Measurements from ENCODE around the gene ZNF296.

ZNF296 gene

GRCh38 chr19:45118106-45118505 lies 41.8 kb upstream of the ZNF296 start:
- TF ChIP-seq CTCF (conservative IDR thresholded peaks at IDR 0.05; ENCODE audit: low read depth, low read length), result no peak
- H3K4me3 ChIP-seq (ENCODE audit: low read depth, low read length), result no peak overlapping the region
- DNase-seq (ENCODE audit: low read depth), result no peak

GRCh38 chr19:45117671-45118070 lies 41.4 kb upstream of the ZNF296 start:
- no peak overlapping the region for H3K4me3 ChIP-seq (ENCODE audit: low read depth, low read length)
- no peak for TF ChIP-seq CTCF (conservative IDR thresholded peaks at IDR 0.05; ENCODE audit: low read depth, low read length)
- no peak for DNase-seq (ENCODE audit: low read depth)

- no peak for TF ChIP-seq CTCF (conservative IDR thresholded peaks at IDR 0.05; ENCODE audit: low read depth, low read length)
Observed at GRCh38 chr19:45117167-45117594, 40.9 kb upstream of the ZNF296 start.

GRCh38 chr19:45115809-45116615 lies 39.7 kb upstream of the ZNF296 start:
- no peak for DNase-seq (ENCODE audit: low read depth)
- TF ChIP-seq CTCF (conservative IDR thresholded peaks at IDR 0.05; ENCODE audit: low read depth, low read length), result no peak
- no peak overlapping the region for H3K4me3 ChIP-seq (ENCODE audit: low read depth, low read length)

More at GRCh38 chr19:45117167-45117594, 40.9 kb upstream of the ZNF296 start:
- H3K4me3 ChIP-seq (ENCODE audit: low read depth, low read length), result no peak overlapping the region
- DNase-seq (ENCODE audit: low read depth), result peak; percentile 26

GRCh38 chr19:45114116-45114515 lies 37.8 kb upstream of the ZNF296 start:
- H3K4me3 ChIP-seq (ENCODE audit: low read depth, low read length), result no peak overlapping the region
- no peak for DNase-seq (ENCODE audit: low read depth)
- TF ChIP-seq CTCF (conservative IDR thresholded peaks at IDR 0.05; ENCODE audit: low read depth, low read length), result no peak

GRCh38 chr19:45113628-45114027 lies 37.4 kb upstream of the ZNF296 start:
- no peak overlapping the region for H3K4me3 ChIP-seq (ENCODE audit: low read depth, low read length)
- no peak for TF ChIP-seq CTCF (conservative IDR thresholded peaks at IDR 0.05; ENCODE audit: low read depth, low read length)
- no peak for DNase-seq (ENCODE audit: low read depth)
